ENCODE data around the gene SYNE1.

DNA sequence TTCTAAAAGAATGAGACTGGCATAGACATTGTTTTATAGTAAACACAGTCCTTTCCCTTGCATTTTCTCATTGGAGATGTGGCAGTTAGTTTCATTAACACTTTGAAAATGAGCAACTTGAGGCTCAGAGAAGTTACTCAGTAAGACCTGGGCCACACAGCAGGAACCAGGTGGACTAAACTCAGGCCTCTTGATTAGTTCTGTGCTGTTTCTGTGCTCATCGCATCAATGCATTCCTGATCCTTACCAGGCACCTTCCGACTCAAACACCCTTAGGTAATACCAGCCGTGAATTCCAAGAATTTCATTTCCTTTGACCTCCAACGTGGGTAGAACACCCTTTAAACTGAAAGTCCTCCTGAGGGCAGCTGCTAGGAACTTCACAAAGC, 466.9 kb downstream of the SYNE1 start:
- TF ChIP-seq CTCF (IDR thresholded peaks at IDR 0.05 in 8 of 11, conservative IDR thresholded peaks at IDR 0.05 in 3 of 11): no peak
- TF ChIP-seq POLR2A (IDR thresholded peaks at IDR 0.05): no peak
